DOHH2 (cell line): ENCODE results near the gene DOCK10.

Source experiments
- H3F3A ChIP-seq: fragments of 200-600 bp; sonication (generic), shearing (Covaris generic); 2 replicates; pipeline ENCODE4 v1.6.0; 2016; ENCODE audit warnings: antibody characterized with exemption, mild to moderate bottlenecking; ENCODE audit not compliant: control insufficient read depth, insufficient read depth
- H3K27ac ChIP-seq: fragments of 200-600 bp; sonication (generic); 2 replicates; pipeline ENCODE4 v1.5.1; 2014; ENCODE audit warnings: low read depth, mild to moderate bottlenecking, low read length, moderate library complexity
- H3K27me3 ChIP-seq: fragments of 200-600 bp; sonication (generic); 2 replicates; pipeline ENCODE4 v1.6.1; 2014; ENCODE audit warnings: mild to moderate bottlenecking, low read length, mixed read lengths; ENCODE audit not compliant: control insufficient read depth
- H3K36me3 ChIP-seq: fragments of 200-600 bp; sonication (generic); 2 replicates; pipeline ENCODE4 v1.6.1; 2014; ENCODE audit warnings: mild to moderate bottlenecking, low read length, moderate library complexity, mixed read lengths; ENCODE audit not compliant: control insufficient read depth
- H3K4me1 ChIP-seq: fragments of 200-600 bp; sonication (generic); 2 replicates; pipeline ENCODE4 v1.6.1; 2014; ENCODE audit warnings: mild to moderate bottlenecking, low read length, mixed read lengths; ENCODE audit not compliant: control insufficient read depth
- H3K4me2 ChIP-seq: fragments of 200-600 bp; sonication (generic); 2 replicates; pipeline ENCODE4 v1.6.0; 2014; ENCODE audit warnings: mild to moderate bottlenecking, low read length, moderate library complexity
- H3K4me3 ChIP-seq: fragments of 200-600 bp; sonication (generic); 2 replicates; pipeline ENCODE4 v1.5.1; 2014; ENCODE audit warnings: mild to moderate bottlenecking, low read length, mixed read lengths
- H3K79me2 ChIP-seq: fragments of 200-600 bp; sonication (generic); 2 replicates; pipeline ENCODE4 v1.6.1; 2014; ENCODE audit warnings: mild to moderate bottlenecking, low read length, mixed read lengths; ENCODE audit not compliant: control insufficient read depth
- H3K9me2 ChIP-seq: fragments of 200-600 bp; sonication (generic); replicated peaks from 2 replicates; pipeline ENCODE4 v1.6.1; 2014; ENCODE audit warnings: mild to moderate bottlenecking, low read length, mixed read lengths; ENCODE audit not compliant: control insufficient read depth
- H3K9me3 ChIP-seq: fragments of 200-600 bp; sonication (generic); 2 replicates; pipeline ENCODE4 v1.6.1; 2014; ENCODE audit warnings: antibody characterized with exemption, low read length, mixed read lengths; ENCODE audit not compliant: control insufficient read depth, insufficient read depth
- H4K20me1 ChIP-seq: fragments of 200-600 bp; sonication (generic); 2 replicates; pipeline ENCODE4 v1.6.0; 2014; ENCODE audit warnings: low read depth, mild to moderate bottlenecking, antibody characterized with exemption, low read length, moderate library complexity; ENCODE audit not compliant: control insufficient read depth, insufficient read depth
- CTCF ChIP-seq: fragments of 200-600 bp; sonication (generic); IDR thresholded peaks from one replicate; pipeline ENCODE4 v1.5.1; 2014; ENCODE audit warnings: antibody characterized with exemption, mild to moderate bottlenecking, low read depth, low read length; ENCODE audit not compliant: poor library complexity, severe bottlenecking
- EZH2phosphoT487 ChIP-seq: fragments of 200-600 bp; sonication (generic); IDR thresholded peaks from 2 replicates; pipeline ENCODE4 v1.6.1; 2017; ENCODE audit warnings: borderline replicate concordance, mild to moderate bottlenecking, antibody characterized with exemption, low read length, moderate library complexity, mixed read lengths

Gene DOCK10

GRCh38 chr2:224895377-224895776, 146.9 kb downstream of the DOCK10 start:
- H4K20me1 ChIP-seq = no peaks in the 10 kb centered on the region
- no peak overlapping the region for H3K27ac ChIP-seq
- peaks cover 15% of the 10 kb centered on the region for H3K4me1 ChIP-seq
- no peaks in the 10 kb centered on the region for H3F3A ChIP-seq
- H3K4me2 ChIP-seq = no peak overlapping the region
- no peak for TF ChIP-seq EZH2phosphoT487
- TF ChIP-seq CTCF = no peak
- H3K9me3 ChIP-seq = no peaks in the 10 kb centered on the region
- no peaks in the 10 kb centered on the region for H3K9me2 ChIP-seq
- no peaks in the 10 kb centered on the region for H3K79me2 ChIP-seq
- no peaks in the 10 kb centered on the region for H3K27me3 ChIP-seq
- no peaks in the 10 kb centered on the region for H3K36me3 ChIP-seq
- no peak overlapping the region for H3K4me3 ChIP-seq

GRCh38 chr2:224894356-224894755, 147.9 kb downstream of the DOCK10 start:
- TF ChIP-seq CTCF (no peak), EZH2phosphoT487 (no peak)
- Histone ChIP-seq H3K4me2 (peak overlapping the region; percentile 34), H3K4me1 (peaks cover 15% of the 10 kb centered on the region), H3K9me3 (no peaks in the 10 kb centered on the region), H3K27ac (no peak overlapping the region), H3F3A (no peaks in the 10 kb centered on the region), H3K9me2 (no peaks in the 10 kb centered on the region), H3K79me2 (no peaks in the 10 kb centered on the region), H3K27me3 (no peaks in the 10 kb centered on the region), H3K36me3 (no peaks in the 10 kb centered on the region), H4K20me1 (no peaks in the 10 kb centered on the region), H3K4me3 (no peak overlapping the region)

- no peaks in the 10 kb centered on the region for H3K9me3 ChIP-seq
- peaks cover 15% of the 10 kb centered on the region for H3K4me1 ChIP-seq
- H3K9me2 ChIP-seq = no peaks in the 10 kb centered on the region
- no peaks in the 10 kb centered on the region for H4K20me1 ChIP-seq
- no peaks in the 10 kb centered on the region for H3K79me2 ChIP-seq
- no peak overlapping the region for H3K4me3 ChIP-seq
- H3K27ac ChIP-seq = no peak overlapping the region
- no peaks in the 10 kb centered on the region for H3K27me3 ChIP-seq
- no peaks in the 10 kb centered on the region for H3F3A ChIP-seq
- H3K4me2 ChIP-seq = peak overlapping the region; percentile 34; the same call in 1 of the 2 replicates
- no peaks in the 10 kb centered on the region for H3K36me3 ChIP-seq
- TF ChIP-seq CTCF (no peak), EZH2phosphoT487 (no peak)
These were observed 148.4 kb downstream of the DOCK10 start for GRCh38 chr2:224893848-224894247.
